Measurements from ENCODE around the gene NOB1. TPM values are rescaled to one million over a fixed set of nuclear protein-coding genes. Genes with fewer than 3 reads are reported as not detected.
A peak's percentile ranks its signal among the peaks of the same experiment; 100 is the strongest.

NOB1 gene
- total RNA-seq, 1 donor from 2014 or later: 22.7 TPM

DNA sequence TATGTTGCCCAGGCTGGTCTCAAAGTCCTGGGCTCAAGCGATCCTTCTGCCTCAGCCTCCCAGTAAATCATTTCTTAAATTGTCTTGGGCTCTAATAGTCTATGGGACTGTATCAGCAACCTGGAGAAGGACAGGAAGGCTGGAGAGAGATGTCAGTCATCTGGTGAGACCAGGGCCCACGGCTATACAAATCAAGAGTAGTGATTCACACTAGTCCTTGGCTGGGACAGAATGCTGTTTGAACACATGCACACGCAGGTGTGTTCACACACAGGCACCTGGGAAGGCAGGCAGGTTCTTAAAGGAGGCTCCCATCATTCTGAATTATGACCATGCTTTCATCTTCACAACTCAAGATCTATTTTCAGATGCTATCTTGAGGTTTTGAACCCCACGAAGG lies 42.4 kb downstream of the NOB1 start:
- Mint-ChIP-seq H3K27me3 (ENCODE audit: unreplicated experiment) (peaks cover 3% of the 10 kb centered on the region), H3K4me1 (ENCODE audit: low read depth, unreplicated experiment) (no peaks in the 10 kb centered on the region), H3K36me3 (ENCODE audit: unreplicated experiment) (no peaks in the 10 kb centered on the region), H3K4me3 (ENCODE audit: unreplicated experiment) (no peak overlapping the region), H3K9me3 (ENCODE audit: unreplicated experiment) (no peaks in the 10 kb centered on the region), H3K27ac (ENCODE audit: unreplicated experiment) (no peak overlapping the region)
- TF ChIP-seq, protein P1, sequence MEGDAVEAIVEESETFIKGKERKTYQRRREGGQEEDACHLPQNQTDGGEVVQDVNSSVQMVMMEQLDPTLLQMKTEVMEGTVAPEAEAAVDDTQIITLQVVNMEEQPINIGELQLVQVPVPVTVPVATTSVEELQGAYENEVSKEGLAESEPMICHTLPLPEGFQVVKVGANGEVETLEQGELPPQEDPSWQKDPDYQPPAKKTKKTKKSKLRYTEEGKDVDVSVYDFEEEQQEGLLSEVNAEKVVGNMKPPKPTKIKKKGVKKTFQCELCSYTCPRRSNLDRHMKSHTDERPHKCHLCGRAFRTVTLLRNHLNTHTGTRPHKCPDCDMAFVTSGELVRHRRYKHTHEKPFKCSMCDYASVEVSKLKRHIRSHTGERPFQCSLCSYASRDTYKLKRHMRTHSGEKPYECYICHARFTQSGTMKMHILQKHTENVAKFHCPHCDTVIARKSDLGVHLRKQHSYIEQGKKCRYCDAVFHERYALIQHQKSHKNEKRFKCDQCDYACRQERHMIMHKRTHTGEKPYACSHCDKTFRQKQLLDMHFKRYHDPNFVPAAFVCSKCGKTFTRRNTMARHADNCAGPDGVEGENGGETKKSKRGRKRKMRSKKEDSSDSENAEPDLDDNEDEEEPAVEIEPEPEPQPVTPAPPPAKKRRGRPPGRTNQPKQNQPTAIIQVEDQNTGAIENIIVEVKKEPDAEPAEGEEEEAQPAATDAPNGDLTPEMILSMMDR (IDR thresholded peaks at IDR 0.05; ENCODE audit: partially characterized antibody, unreplicated experiment): no peak
- no peak for DNase-seq

DNA sequence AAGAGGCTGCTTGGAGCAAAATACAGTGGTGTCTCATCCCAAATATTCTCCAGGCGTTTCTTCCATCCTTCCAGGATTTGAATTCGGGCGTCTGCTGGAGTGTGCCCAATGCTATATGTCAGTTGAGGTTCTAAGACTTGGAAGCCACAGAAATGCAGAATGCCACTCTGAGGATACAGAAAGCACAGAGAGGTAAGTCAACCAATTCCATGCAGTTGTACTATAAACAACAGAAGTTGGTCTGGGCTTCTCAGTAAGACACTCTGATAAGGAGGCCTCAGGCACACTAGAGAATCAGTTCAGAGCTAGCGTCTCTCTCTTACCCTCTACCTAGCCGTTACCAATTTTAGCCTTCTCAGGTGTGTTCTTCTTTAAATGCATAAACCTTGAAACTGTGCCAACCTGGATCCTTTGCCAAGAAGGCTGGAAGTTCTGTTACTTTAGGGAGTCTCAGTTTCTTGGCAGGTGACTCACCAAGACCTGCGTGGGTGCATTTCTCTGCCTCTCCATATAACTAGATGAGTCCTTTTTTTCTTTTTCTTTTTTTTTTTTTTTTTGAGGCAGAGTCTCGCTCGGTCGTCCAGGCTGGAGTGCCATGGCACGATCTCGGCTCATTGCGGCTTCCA lies 43.5 kb downstream of the NOB1 start:
- TF ChIP-seq, protein P1 (IDR thresholded peaks at IDR 0.05; ENCODE audit: partially characterized antibody, unreplicated experiment): no peak
- DNase-seq: no peak
- no peaks in the 10 kb centered on the region for H3K4me1 Mint-ChIP-seq (ENCODE audit: low read depth, unreplicated experiment)
- H3K4me3 Mint-ChIP-seq (ENCODE audit: unreplicated experiment): no peak overlapping the region
- H3K27me3 Mint-ChIP-seq (ENCODE audit: unreplicated experiment): peaks cover 3% of the 10 kb centered on the region
- H3K27ac Mint-ChIP-seq (ENCODE audit: unreplicated experiment): no peak overlapping the region
- H3K9me3 Mint-ChIP-seq (ENCODE audit: unreplicated experiment): no peaks in the 10 kb centered on the region
- H3K36me3 Mint-ChIP-seq (ENCODE audit: unreplicated experiment): no peaks in the 10 kb centered on the region

DNA sequence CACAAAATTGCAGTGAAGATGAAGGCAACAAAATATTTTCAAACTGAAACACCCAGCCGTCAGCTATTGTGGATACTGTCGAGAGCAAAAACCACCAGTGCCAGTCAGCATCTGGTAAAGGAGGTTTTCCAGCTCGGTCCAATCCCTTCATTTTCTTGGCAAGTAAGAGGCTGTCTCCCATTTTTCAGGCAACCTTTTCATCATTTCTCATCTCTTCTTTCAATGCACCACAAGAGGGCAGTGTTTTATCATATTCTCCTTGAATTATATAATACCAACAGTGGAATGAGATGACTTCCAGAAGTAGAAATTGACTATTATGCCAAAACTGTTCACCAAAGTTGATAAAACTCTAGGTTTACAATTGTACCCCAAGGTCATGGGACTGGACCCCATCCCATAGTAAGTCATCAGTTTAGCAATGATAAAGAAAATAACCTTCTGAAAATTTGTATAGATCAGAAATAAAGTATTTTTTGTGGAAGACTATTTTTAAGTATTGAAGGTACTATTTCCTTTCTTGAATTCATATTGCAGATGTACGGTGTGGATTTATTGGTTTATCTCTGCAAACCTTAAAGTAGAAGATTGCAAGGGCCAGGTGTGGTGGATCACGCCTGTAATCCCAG lies 45.2 kb downstream of the NOB1 start:
- Mint-ChIP-seq H3K27ac (ENCODE audit: unreplicated experiment) (no peak overlapping the region), H3K4me1 (ENCODE audit: low read depth, unreplicated experiment) (no peaks in the 10 kb centered on the region), H3K36me3 (ENCODE audit: unreplicated experiment) (no peaks in the 10 kb centered on the region), H3K27me3 (ENCODE audit: unreplicated experiment) (peaks cover 3% of the 10 kb centered on the region), H3K4me3 (ENCODE audit: unreplicated experiment) (no peak overlapping the region), H3K9me3 (ENCODE audit: unreplicated experiment) (no peaks in the 10 kb centered on the region)
- no peak for DNase-seq
- TF ChIP-seq, protein P1 (IDR thresholded peaks at IDR 0.05; ENCODE audit: partially characterized antibody, unreplicated experiment): peak; percentile 78

DNA sequence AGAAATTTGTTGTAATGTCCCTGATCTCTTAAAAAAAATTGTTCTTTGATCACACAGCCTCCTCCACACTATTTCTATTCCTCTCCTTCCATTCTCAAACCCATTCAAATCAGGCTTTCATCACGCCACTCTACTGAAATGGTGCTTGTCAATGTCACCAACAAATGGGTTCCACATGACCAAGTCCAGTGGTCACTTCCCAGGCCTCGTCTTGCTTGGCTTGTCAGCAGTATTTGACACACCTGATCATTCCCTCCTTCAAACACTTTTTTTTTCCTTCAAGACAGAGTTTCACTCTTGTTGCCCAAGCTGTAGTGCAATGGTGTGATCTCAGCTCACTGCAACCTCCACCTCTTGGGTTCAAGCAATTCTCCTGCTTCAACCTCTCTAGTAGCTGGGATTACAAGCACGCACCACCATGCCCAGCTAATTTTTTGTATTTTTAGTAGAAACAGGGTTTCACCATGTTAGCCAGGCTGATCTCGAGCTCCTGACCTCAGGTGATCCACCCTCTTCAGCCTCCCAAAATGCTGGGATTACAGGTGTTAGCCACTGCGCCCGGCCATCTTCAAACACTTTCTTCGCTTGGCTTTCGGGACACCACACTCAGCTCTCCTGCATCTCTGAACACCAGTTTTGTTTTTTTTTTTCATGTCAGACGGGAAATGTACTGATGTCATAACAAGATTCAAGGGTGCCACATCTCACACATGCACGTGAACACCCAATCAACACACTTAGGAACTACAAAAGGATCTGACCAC lies 46.6 kb downstream of the NOB1 start:
- Mint-ChIP-seq H3K4me3 (ENCODE audit: unreplicated experiment) (no peak overlapping the region), H3K4me1 (ENCODE audit: low read depth, unreplicated experiment) (no peaks in the 10 kb centered on the region), H3K27ac (ENCODE audit: unreplicated experiment) (no peak overlapping the region), H3K27me3 (ENCODE audit: unreplicated experiment) (peaks cover 3% of the 10 kb centered on the region), H3K36me3 (ENCODE audit: unreplicated experiment) (no peaks in the 10 kb centered on the region), H3K9me3 (ENCODE audit: unreplicated experiment) (no peaks in the 10 kb centered on the region)
- TF ChIP-seq, protein P1 (IDR thresholded peaks at IDR 0.05; ENCODE audit: partially characterized antibody, unreplicated experiment): no peak
- no peak for DNase-seq

DNA sequence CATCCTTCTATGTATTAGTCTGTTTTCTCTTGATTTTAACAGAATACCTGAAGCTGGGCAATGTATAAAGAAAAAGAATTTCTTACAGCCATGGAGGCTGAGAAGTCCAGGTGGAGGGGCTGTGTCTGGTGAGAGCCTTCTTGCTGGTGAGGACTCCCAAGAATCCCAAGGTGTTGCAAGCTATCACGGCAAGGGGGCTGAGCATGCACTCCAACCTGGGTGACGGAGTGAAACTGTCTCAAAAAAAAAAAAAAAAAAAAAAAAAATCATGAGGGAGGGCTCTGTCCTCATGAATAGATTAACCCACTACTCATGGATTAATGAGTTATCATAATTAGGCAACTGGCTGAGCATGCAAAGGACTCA lies 47.8 kb downstream of the NOB1 start:
- TF ChIP-seq, protein P1 (IDR thresholded peaks at IDR 0.05; ENCODE audit: partially characterized antibody, unreplicated experiment): no peak
- Mint-ChIP-seq H3K36me3 (ENCODE audit: unreplicated experiment) (no peaks in the 10 kb centered on the region), H3K4me3 (ENCODE audit: unreplicated experiment) (no peak overlapping the region), H3K27ac (ENCODE audit: unreplicated experiment) (no peak overlapping the region), H3K27me3 (ENCODE audit: unreplicated experiment) (peaks cover 3% of the 10 kb centered on the region), H3K9me3 (ENCODE audit: unreplicated experiment) (no peaks in the 10 kb centered on the region), H3K4me1 (ENCODE audit: low read depth, unreplicated experiment) (no peaks in the 10 kb centered on the region)
- no peak for DNase-seq
